B cell (primary cell): ENCODE measurements around the gene RAD51B. TPM values are rescaled to one million over a fixed set of nuclear protein-coding genes. Genes with fewer than 3 reads are reported as not detected.

Experiments
- ATAC-seq: fragments of 200-7000 bp; cut with Tn5 transposase; one replicate; pipeline ENCODE4 v1.10.0; 2021; ENCODE audit warnings: low read depth, mild to moderate bottlenecking, moderate number of reproducible peaks, moderate library complexity
- CTCF ChIA-PET: fragments of 350-600 bp; sonication (Branson Sonifier 250); formaldehyde crosslinking; loops from one replicate; lab custom pipeline; 2021; ENCODE audit warnings: antibody characterized with exemption, inconsistent platforms; lab: Charles Lee
- POLR2A ChIA-PET: fragments of 350-600 bp; sonication (Branson Sonifier 250); formaldehyde crosslinking; loops from one replicate; lab custom pipeline; 2021; ENCODE audit warnings: antibody characterized with exemption; lab: Charles Lee
- DNase-seq: peaks from one replicate; pipeline ENCODE4 v3.0.0; 2013
- H2AFZ ChIP-seq: 2 replicates; pipeline ENCODE4 v1.6.1; 2012; ENCODE audit warnings: mild to moderate bottlenecking, low read depth, low read length; ENCODE audit not compliant: insufficient read depth, poor library complexity, severe bottlenecking
- H3K27ac ChIP-seq, 2 donors: 1 replicate in 1 of 2; 2 replicates in 1 of 2; pipeline ENCODE4 v1.5.1; 2012 to 2013; ENCODE audit warnings: low read length in 2 of 2, mild to moderate bottlenecking in 2 of 2, moderate library complexity in 1 of 2
- H3K27me3 ChIP-seq, 4 experiments: fragments of 200-600 bp in 1 of 4; sonication (generic) in 1 of 4; replicated peaks in 1 of 4; 1 replicate in 2 of 4; 2 replicates in 2 of 4; pipeline versions ENCODE4 v1.6.1 to v1.7.0; 2013 to 2016; ENCODE audit warnings: low read length in 3 of 4, mild to moderate bottlenecking in 2 of 4, mixed read lengths in 1 of 4, moderate library complexity in 1 of 4; ENCODE audit not compliant: insufficient read depth in 4 of 4, control insufficient read depth in 3 of 4; ENCODE audit errors: control extremely low read depth in 1 of 4
- H3K36me3 ChIP-seq, 2 experiments: replicated peaks in 1 of 2; 1 replicate in 1 of 2; 2 replicates in 1 of 2; pipeline versions ENCODE4 v1.6.1 to v1.7.1; 2013; ENCODE audit warnings: low read length in 1 of 2; ENCODE audit not compliant: insufficient read depth in 2 of 2, control insufficient read depth in 1 of 2; ENCODE audit errors: control extremely low read depth in 1 of 2, extremely low read depth in 1 of 2
- H3K4me1 ChIP-seq, 2 donors: fragments of 200-600 bp in 1 of 2; sonication (generic) in 1 of 2; 1 replicate in 1 of 2; 2 replicates in 1 of 2; pipeline versions ENCODE4 v1.5.1 to v1.6.1; 2013 to 2017; ENCODE audit warnings: low read length in 2 of 2; ENCODE audit not compliant: control insufficient read depth in 2 of 2, insufficient read depth in 2 of 2
- H3K4me2 ChIP-seq: replicated peaks from 2 replicates; pipeline ENCODE3; 2012; ENCODE audit warnings: mild to moderate bottlenecking, low read depth, low read length; ENCODE audit not compliant: poor library complexity, severe bottlenecking
- H3K4me3 ChIP-seq, 5 experiments: fragments of 200-600 bp in 1 of 5; sonication (generic) in 1 of 5; 1 replicate in 3 of 5; 2 replicates in 2 of 5; pipeline versions ENCODE4 v1.5.1 to v1.7.0; 2011 to 2016; ENCODE audit warnings: low read length in 4 of 5, mild to moderate bottlenecking in 4 of 5, low read depth in 2 of 5, control low read depth in 1 of 5, moderate library complexity in 1 of 5; ENCODE audit not compliant: insufficient read depth in 1 of 5; ENCODE audit errors: control extremely low read depth in 1 of 5, extremely low read depth in 1 of 5
- H3K79me2 ChIP-seq: fragments of 200-600 bp; sonication (generic); one replicate; pipeline ENCODE4 v1.6.0; 2016; ENCODE audit warnings: low read length; ENCODE audit not compliant: control insufficient read depth, insufficient read depth
- H3K9ac ChIP-seq: fragments of 200-600 bp; sonication (generic); 2 replicates; pipeline ENCODE4 v1.6.1; 2017; ENCODE audit warnings: mild to moderate bottlenecking, low read length, moderate library complexity
- H3K9me3 ChIP-seq, 3 donors: one replicate each; pipeline versions ENCODE4 v1.6.1 to v1.7.1; 2013; ENCODE audit warnings: low read length in 2 of 3; ENCODE audit not compliant: control insufficient read depth in 2 of 3, insufficient read depth in 1 of 3; ENCODE audit errors: control extremely low read depth in 1 of 3
- H4K20me1 ChIP-seq: 2 replicates; pipeline ENCODE4 v1.6.0; 2012; ENCODE audit warnings: mild to moderate bottlenecking, low read length; ENCODE audit not compliant: insufficient read depth, control insufficient read depth, poor library complexity, severe bottlenecking
- H3K27ac Mint-ChIP-seq: one replicate; pipeline ENCODE4 v1.8.0; 2021; ENCODE audit warnings: mixed read lengths
- H3K27me3 Mint-ChIP-seq: one replicate; pipeline ENCODE4 v1.8.0; 2021; ENCODE audit warnings: mixed read lengths
- H3K4me1 Mint-ChIP-seq: one replicate; pipeline ENCODE4 v1.8.0; 2021; ENCODE audit warnings: mixed read lengths
- H3K4me3 Mint-ChIP-seq: one replicate; pipeline ENCODE4 v1.8.0; 2021; ENCODE audit warnings: mixed read lengths
- H3K9me3 Mint-ChIP-seq: one replicate; pipeline ENCODE4 v1.8.0; 2022; ENCODE audit warnings: mixed read lengths; ENCODE audit not compliant: insufficient read depth
- CTCF ChIP-seq: fragments of 200-600 bp; IDR thresholded peaks from one replicate; pipeline ENCODE4 v1.8.0; 2022; ENCODE audit warnings: antibody characterized with exemption, mild to moderate bottlenecking
- EZH2 ChIP-seq: IDR thresholded peaks from 2 replicates; pipeline ENCODE4 v1.6.1; 2012; ENCODE audit warnings: borderline replicate concordance, low read depth, mild to moderate bottlenecking, moderate library complexity, low read length; ENCODE audit not compliant: insufficient read depth, poor library complexity, severe bottlenecking
- WGBS: methylation state at CpG from one replicate; pipeline ENCODE4 v1.1.5; 2013; ENCODE audit warnings: missing lambda C conversion rate; ENCODE audit not compliant: insufficient coverage; 5-methylcytosine and 5-hydroxymethylcytosine counted together
- intact Hi-C: fragments of 100-400 bp; cut with micrococcal nuclease; formaldehyde crosslinking; loops from one replicate; pipeline ENCODE4 v1.10.0; 2022
- polyA plus RNA-seq: library from polyadenylated mRNA; depleted of rRNA; stranded (reverse); fragments of >200 nt; gene quantifications from 2 replicates; pipeline ENCODE4 v1.2.3, GENCODE V29; 2012
- total RNA-seq, 2 donors: library from RNA; stranded (reverse); fragments of 120-200 nt in 1 of 2; gene quantifications; 1 replicate in 1 of 2; 2 replicates in 1 of 2; pipeline versions ENCODE4 v1.2.3 to v1.2.4, GENCODE V29; 2013 to 2022

The RAD51B gene
- total and polyA plus RNA-seq, 2 donors (not counting 1 experiment from before 2014, with no cell fraction given): 6.5 to 60.6 TPM

- Histone ChIP-seq H3K79me2 (peaks cover 21% of the 10 kb centered on the region), H3K27ac (peak overlapping the region; percentile 91 to 96), H4K20me1 (no peaks in the 10 kb centered on the region), H3K36me3 (no peaks in the 10 kb centered on the region), H3K4me2 (peak overlapping the region; percentile 71), H3K4me1 (peaks cover 88 to 90% of the 10 kb centered on the region in 2 donors), H3K9me3 (no peaks in the 10 kb centered on the region), H3K27me3 (no peaks in the 10 kb centered on the region), H2AFZ (peak overlapping the region; percentile 18), H3K9ac (peak overlapping the region; percentile 44), H3K4me3 (peak overlapping the region in 2 of 5 experiments; percentile 18 to 57)
- peak; percentile 8 for ATAC-seq
- Mint-ChIP-seq H3K27me3 (no peaks in the 10 kb centered on the region), H3K4me1 (peaks cover 84% of the 10 kb centered on the region), H3K4me3 (peak overlapping the region; percentile 33), H3K9me3 (no peaks in the 10 kb centered on the region), H3K27ac (peak overlapping the region; percentile 97)
- intact Hi-C loops: loop anchor here (1.0 to 10.0 kb wide), 7 partner anchors 35 to 389 kb away; partner anchors contain the start of gene ZFP36L1
- WGBS: 90% methylated on average over 1 of the region's 4 CpGs
- CTCF ChIA-PET: interaction anchor here (0.7 to 3.6 kb wide), 4 partner anchors 111 to 153 kb away, joined by 3 to 26 read pairs (median 9); no protein-coding TSS in a partner anchor
- no peak for DNase-seq
- POLR2A ChIA-PET: interaction anchor here (0.7 to 1.5 kb wide), 5 partner anchors 73 to 441 kb away, joined by 3 to 4 read pairs (median 3); no protein-coding TSS in a partner anchor
- TF ChIP-seq CTCF (no peak), EZH2 (no peak)
Observed at GRCh38 chr14:68403191-68404145, 583.9 kb downstream of the RAD51B start.
